Breast epithelium (tissue), 4 donors: ENCODE data around the gene VEPH1. TPM values are rescaled to one million over a fixed set of nuclear protein-coding genes. Genes with fewer than 3 reads are reported as not detected.

Experiments
- DNase-seq, 2 donors: peaks; one replicate each; pipeline ENCODE4 v3.0.0-alpha.2; 2019; ENCODE audit warnings: low spot score in 2 of 2
- H3K27ac ChIP-seq, 2 donors: fragments of 200-600 bp; sonication (generic) in 1 of 2; one replicate each; pipeline ENCODE4 v1.5.1; 2016 to 2019; ENCODE audit warnings: mild to moderate bottlenecking in 1 of 2
- H3K27me3 ChIP-seq, 2 donors: fragments of 200-600 bp; sonication (generic) in 1 of 2; one replicate each; pipeline versions ENCODE4 v1.5.1 to v1.6.0; 2017 to 2019; ENCODE audit warnings: control low read depth in 1 of 2, mild to moderate bottlenecking in 1 of 2
- H3K36me3 ChIP-seq: fragments of 200-600 bp; one replicate; pipeline ENCODE4 v1.5.1; 2019
- H3K4me1 ChIP-seq, 2 donors: fragments of 200-600 bp; sonication (generic); one replicate each; pipeline ENCODE4 v1.5.1; 2016 to 2019; ENCODE audit warnings: control low read depth in 1 of 2
- H3K4me3 ChIP-seq, 3 donors: fragments of 200-600 bp; sonication (generic); 1 replicate in 2 of 3; 2 replicates in 1 of 3; pipeline ENCODE4 v1.5.1; 2016 to 2019; ENCODE audit warnings: mild to moderate bottlenecking in 3 of 3, moderate library complexity in 2 of 3
- H3K9me3 ChIP-seq, 2 donors: fragments of 200-600 bp; sonication (generic) in 1 of 2; one replicate each; pipeline ENCODE4 v1.5.1; 2016 to 2019; ENCODE audit warnings: control low read depth in 1 of 2
- POLR2A ChIP-seq: fragments of 450-650 bp; IDR thresholded peaks from one replicate; pipeline ENCODE4 v1.6.1; 2016; ENCODE audit warnings: antibody characterized with exemption, mild to moderate bottlenecking, moderate library complexity
- POLR2AphosphoS5 ChIP-seq, 3 donors: sonication (generic); formaldehyde crosslinking; IDR thresholded peaks; one replicate each; pipeline ENCODE4 v1.6.1; 2017; ENCODE audit warnings: antibody characterized with exemption in 3 of 3
- intact Hi-C: fragments of 100-400 bp; cut with DNase I; formaldehyde crosslinking; loops from one replicate; pipeline ENCODE4 v1.15.1; 2023; ENCODE audit warnings: low total_unique reads
- total RNA-seq, 3 donors: library from RNA; depleted of rRNA; stranded (reverse); fragments of >200 nt; gene quantifications; one replicate each; pipeline ENCODE4 v1.1.0, GENCODE V29; 2016
- TF ChIP-seq, protein P1 (sequence below), 3 donors: fragments of 450-650 bp; IDR thresholded peaks; one replicate each; pipeline ENCODE4 v1.5.1; 2016 to 2017; ENCODE audit warnings: antibody characterized with exemption in 3 of 3, mild to moderate bottlenecking in 3 of 3, moderate library complexity in 3 of 3

VEPH1 gene
- total RNA-seq, 3 donors from 2014 or later: under 0.01 to 20.9 (median 8.8) TPM

DNA sequence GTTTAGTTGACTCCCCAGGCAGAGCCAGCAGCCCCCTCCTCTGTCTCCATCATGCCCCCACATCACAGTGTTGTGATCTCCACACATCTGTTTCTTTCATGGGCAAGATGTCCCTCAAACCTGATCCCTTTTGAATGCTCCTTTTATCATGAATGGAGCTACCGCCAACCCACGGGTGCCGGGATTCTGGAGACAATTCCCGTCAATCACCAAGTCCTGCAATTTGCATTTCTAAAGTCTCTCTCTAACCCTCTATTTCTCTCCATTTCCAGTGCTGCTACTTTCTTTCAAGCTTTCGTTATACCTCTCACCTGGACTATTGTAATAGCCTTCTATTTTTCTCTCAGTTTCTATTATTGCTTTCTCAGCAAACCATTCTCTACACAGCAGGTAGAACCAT, 253.6 kb downstream of the VEPH1 start:
- Histone ChIP-seq H3K27ac (no peak overlapping the region), H3K27me3 (no peaks in the 10 kb centered on the region), H3K4me3 (no peak overlapping the region), H3K36me3 (no peaks in the 10 kb centered on the region), H3K4me1 (peaks cover 0 to 3% of the 10 kb centered on the region in 2 donors), H3K9me3 (no peaks in the 10 kb centered on the region)
- intact Hi-C loops: no loop called here
- TF ChIP-seq, protein P1, sequence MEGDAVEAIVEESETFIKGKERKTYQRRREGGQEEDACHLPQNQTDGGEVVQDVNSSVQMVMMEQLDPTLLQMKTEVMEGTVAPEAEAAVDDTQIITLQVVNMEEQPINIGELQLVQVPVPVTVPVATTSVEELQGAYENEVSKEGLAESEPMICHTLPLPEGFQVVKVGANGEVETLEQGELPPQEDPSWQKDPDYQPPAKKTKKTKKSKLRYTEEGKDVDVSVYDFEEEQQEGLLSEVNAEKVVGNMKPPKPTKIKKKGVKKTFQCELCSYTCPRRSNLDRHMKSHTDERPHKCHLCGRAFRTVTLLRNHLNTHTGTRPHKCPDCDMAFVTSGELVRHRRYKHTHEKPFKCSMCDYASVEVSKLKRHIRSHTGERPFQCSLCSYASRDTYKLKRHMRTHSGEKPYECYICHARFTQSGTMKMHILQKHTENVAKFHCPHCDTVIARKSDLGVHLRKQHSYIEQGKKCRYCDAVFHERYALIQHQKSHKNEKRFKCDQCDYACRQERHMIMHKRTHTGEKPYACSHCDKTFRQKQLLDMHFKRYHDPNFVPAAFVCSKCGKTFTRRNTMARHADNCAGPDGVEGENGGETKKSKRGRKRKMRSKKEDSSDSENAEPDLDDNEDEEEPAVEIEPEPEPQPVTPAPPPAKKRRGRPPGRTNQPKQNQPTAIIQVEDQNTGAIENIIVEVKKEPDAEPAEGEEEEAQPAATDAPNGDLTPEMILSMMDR (IDR thresholded peaks at IDR 0.05): no peak
- TF ChIP-seq POLR2AphosphoS5 (IDR thresholded peaks at IDR 0.05) (no peak), POLR2A (no peak)
- DNase-seq: no peak

DNA sequence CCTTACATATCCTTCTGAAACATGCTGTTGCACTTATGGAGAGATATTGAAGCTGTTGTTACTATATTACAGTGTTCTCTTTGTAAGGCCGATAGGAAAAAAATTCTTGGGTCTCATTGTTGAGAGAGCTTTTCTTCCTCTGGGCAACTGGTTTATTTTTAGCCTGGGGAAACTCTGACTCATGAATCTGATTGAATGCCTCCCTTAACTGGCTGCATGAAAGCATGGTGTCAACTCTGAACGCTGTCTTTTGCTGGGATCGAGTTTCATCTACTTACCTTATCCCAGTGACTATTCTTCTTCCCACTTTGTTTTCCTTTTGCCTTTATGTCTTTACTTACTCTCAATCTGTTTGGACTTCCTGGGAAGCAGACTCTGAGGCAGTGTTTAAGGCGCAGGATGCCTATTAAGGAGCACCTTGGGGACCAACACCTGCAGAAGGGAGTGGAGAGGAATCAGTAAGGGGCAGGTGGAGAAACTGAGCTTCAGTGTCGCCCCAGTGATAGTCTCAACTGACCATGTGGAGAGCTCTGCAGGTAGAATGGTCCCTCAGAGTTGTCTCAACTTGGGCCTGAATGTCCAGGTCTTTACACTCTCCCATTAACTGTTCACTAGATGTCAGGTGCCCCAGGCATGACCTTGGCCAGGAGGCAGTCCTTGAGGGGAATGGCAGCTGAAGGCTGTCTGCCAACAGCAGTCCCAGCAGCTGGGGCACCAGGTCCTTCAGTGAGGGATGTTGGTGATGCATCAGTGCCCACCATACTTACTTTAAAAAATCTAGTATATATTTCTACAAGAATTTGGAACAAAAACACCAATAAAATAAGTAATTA, 254.4 kb downstream of the VEPH1 start:
- no peak for TF ChIP-seq POLR2A
- TF ChIP-seq, protein P1 (IDR thresholded peaks at IDR 0.05): no peak
- TF ChIP-seq POLR2AphosphoS5 (IDR thresholded peaks at IDR 0.05): no peak
- no peak for DNase-seq
- no peaks in the 10 kb centered on the region for H3K9me3 ChIP-seq

DNA sequence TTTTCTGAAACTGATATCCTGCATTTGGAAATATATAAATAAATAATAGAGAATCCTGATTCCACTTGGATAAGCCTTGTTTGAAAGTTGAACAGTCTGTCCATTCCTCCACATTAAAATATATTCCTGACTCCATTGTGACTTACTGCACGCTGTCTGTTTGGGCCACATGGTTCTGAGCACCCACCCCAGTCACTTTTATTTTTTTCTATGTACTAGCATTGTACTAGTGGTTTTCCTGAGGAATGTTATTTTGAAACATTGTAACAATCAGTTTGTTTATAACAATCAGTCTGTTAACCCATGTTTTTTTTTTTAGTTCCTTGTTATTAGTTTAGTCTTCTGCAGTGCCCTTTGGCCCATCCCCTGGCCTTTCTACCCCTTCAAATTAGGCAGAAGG, 255.8 kb downstream of the VEPH1 start:
- no peak for DNase-seq
- Histone ChIP-seq H3K27me3 (no peaks in the 10 kb centered on the region), H3K9me3 (no peaks in the 10 kb centered on the region), H3K4me3 (no peak overlapping the region), H3K4me1 (peaks cover 0 to 3% of the 10 kb centered on the region in 2 donors), H3K36me3 (no peaks in the 10 kb centered on the region), H3K27ac (peak overlapping the region; percentile 46 to 52)
- intact Hi-C loops: no loop called here
- TF ChIP-seq, protein P1 (IDR thresholded peaks at IDR 0.05): no peak
- TF ChIP-seq POLR2A (no peak), POLR2AphosphoS5 (IDR thresholded peaks at IDR 0.05) (no peak)

More for the DNA sequence above, 254.4 kb downstream of the VEPH1 start:
- Histone ChIP-seq H3K27ac (peak overlapping the region; percentile 45 to 78), H3K4me1 (peaks cover 0 to 3% of the 10 kb centered on the region in 2 donors), H3K4me3 (no peak overlapping the region), H3K36me3 (no peaks in the 10 kb centered on the region), H3K27me3 (no peaks in the 10 kb centered on the region)
- intact Hi-C loops: no loop called here

DNA sequence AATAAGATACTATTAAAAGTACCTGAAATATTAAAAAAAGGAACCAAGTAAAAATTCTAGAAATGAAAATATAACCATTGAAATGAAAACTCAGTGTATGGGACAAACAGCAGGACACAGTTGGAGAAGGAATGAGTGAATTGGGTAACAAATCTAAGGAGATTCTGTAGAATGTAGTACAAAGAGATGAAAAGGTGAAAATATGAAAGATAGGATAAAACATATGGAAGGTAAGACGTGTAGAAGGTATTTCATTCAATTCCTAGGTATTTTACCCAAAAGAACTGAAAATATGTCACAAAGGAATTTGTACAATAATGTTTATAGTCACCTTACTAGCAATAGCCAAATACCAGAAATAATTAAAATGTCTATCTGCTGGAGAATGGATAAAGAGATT, 260.4 kb downstream of the VEPH1 start:
- no peak overlapping the region for H3K4me3 ChIP-seq
- no peaks in the 10 kb centered on the region for H3K9me3 ChIP-seq
- TF ChIP-seq POLR2AphosphoS5 (IDR thresholded peaks at IDR 0.05) (no peak), POLR2A (no peak)
- TF ChIP-seq, protein P1 (IDR thresholded peaks at IDR 0.05): no peak
- H3K27ac ChIP-seq: no peak overlapping the region
- no peaks in the 10 kb centered on the region for H3K27me3 ChIP-seq
- H3K4me1 ChIP-seq: peaks cover 0 to 3% of the 10 kb centered on the region in 2 donors
- intact Hi-C loops: no loop called here
- H3K36me3 ChIP-seq: no peaks in the 10 kb centered on the region
- DNase-seq: no peak

DNA sequence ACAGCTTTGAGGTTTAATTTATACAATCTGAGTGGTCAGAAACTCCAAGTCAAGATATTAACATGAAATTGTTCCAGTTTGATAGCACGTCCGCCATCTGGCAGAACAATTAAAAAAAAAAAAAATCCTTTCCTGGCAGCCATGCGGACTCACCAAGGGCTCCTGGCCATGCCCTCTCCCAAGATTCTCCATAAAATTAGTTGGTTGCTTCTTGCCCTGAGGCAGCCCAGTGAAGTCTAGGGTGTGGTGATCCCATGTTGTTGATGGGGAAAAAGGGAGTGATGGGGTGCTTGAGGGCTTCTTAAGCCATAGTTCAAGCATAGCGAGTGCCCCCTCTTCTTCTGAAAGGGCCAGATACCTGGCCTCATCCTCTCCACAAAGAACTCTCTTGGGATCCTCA, 261.6 kb downstream of the VEPH1 start:
- intact Hi-C loops: no loop called here
- H3K27me3 ChIP-seq: no peaks in the 10 kb centered on the region
- no peak for DNase-seq
- no peaks in the 10 kb centered on the region for H3K9me3 ChIP-seq
- H3K4me1 ChIP-seq: no peaks in the 10 kb centered on the region
- TF ChIP-seq POLR2AphosphoS5 (IDR thresholded peaks at IDR 0.05) (no peak), POLR2A (no peak)
- TF ChIP-seq, protein P1 (IDR thresholded peaks at IDR 0.05): no peak
- no peaks in the 10 kb centered on the region for H3K36me3 ChIP-seq
- no peak overlapping the region for H3K27ac ChIP-seq
- no peak overlapping the region for H3K4me3 ChIP-seq
